Liver (tissue), 9 donors: ENCODE results near the gene TMPRSS9. TPM values are rescaled to one million over a fixed set of nuclear protein-coding genes. Genes with fewer than 3 reads are reported as not detected.
A peak's percentile ranks its signal among the peaks of the same experiment; 100 is the strongest.
"Not testable (repeated sequence)": the region's sequence is repeated elsewhere in the genome, so short reads cannot be mapped to it uniquely, and the experiment has no call there.

ENCODE experiments used
- DNase-seq: peaks from one replicate; pipeline ENCODE4 v3.0.0-alpha.2; 2017; ENCODE audit warnings: low spot score
- H3K27ac ChIP-seq, 2 donors: one replicate each; pipeline ENCODE4 v1.7.0; 2013; ENCODE audit warnings: inconsistent platforms in 2 of 2, low read length in 2 of 2, control low read depth in 1 of 2, low read depth in 1 of 2, mild to moderate bottlenecking in 1 of 2
- H3K27me3 ChIP-seq, 4 donors: one replicate each; pipeline versions ENCODE4 v1.6.1 to v1.7.0; 2013; ENCODE audit warnings: low read length in 3 of 4, inconsistent platforms in 1 of 4, mild to moderate bottlenecking in 1 of 4, moderate library complexity in 1 of 4; ENCODE audit not compliant: control insufficient read depth in 4 of 4, insufficient read depth in 4 of 4
- H3K36me3 ChIP-seq, 4 donors: one replicate each; pipeline versions ENCODE4 v1.6.1 to v1.7.0; 2013; ENCODE audit warnings: low read length in 3 of 4, mild to moderate bottlenecking in 3 of 4, low read depth in 1 of 4, moderate library complexity in 1 of 4; ENCODE audit not compliant: control insufficient read depth in 4 of 4, insufficient read depth in 3 of 4
- H3K4me1 ChIP-seq, 4 donors: one replicate each; pipeline versions ENCODE4 v1.6.1 to v1.7.0; 2013; ENCODE audit warnings: low read length in 3 of 4, mild to moderate bottlenecking in 3 of 4, moderate library complexity in 1 of 4; ENCODE audit not compliant: control insufficient read depth in 4 of 4, insufficient read depth in 4 of 4
- H3K4me3 ChIP-seq, 3 donors: one replicate each; pipeline versions ENCODE4 v1.6.1 to v1.7.0; 2013; ENCODE audit warnings: low read length in 3 of 3, control low read depth in 1 of 3, low read depth in 1 of 3, mild to moderate bottlenecking in 1 of 3
- H3K9ac ChIP-seq, 2 donors: one replicate each; pipeline ENCODE4 v1.7.0; 2013; ENCODE audit warnings: low read length in 2 of 2, mild to moderate bottlenecking in 2 of 2, moderate library complexity in 2 of 2, control low read depth in 1 of 2, low read depth in 1 of 2
- H3K9me3 ChIP-seq, 4 donors: one replicate each; pipeline versions ENCODE4 v1.6.1 to v1.7.0; 2013; ENCODE audit warnings: low read length in 3 of 4; ENCODE audit not compliant: control insufficient read depth in 4 of 4
- EGR1 ChIP-seq, 2 donors: IDR thresholded peaks; 2 replicates each; pipeline ENCODE4 v1.6.1; 2016 to 2018; ENCODE audit warnings: antibody characterized with exemption in 2 of 2, low read depth in 2 of 2
- FOXA1 ChIP-seq: IDR thresholded peaks from 2 replicates; pipeline ENCODE4 v1.6.1; 2016; ENCODE audit warnings: antibody characterized with exemption
- FOXA2 ChIP-seq: IDR thresholded peaks from 2 replicates; pipeline ENCODE4 v1.6.1; 2016; ENCODE audit warnings: antibody characterized with exemption
- GABPA ChIP-seq, 2 donors: IDR thresholded peaks in 1 of 2; conservative IDR thresholded peaks in 1 of 2; 2 replicates each; pipeline ENCODE4 v1.6.1; 2016; ENCODE audit warnings: antibody characterized with exemption in 2 of 2, mild to moderate bottlenecking in 1 of 2, moderate library complexity in 1 of 2
- HNF4A ChIP-seq, 2 donors: conservative IDR thresholded peaks; 2 replicates each; pipeline ENCODE4 v1.6.1; 2016; ENCODE audit warnings: antibody characterized with exemption in 2 of 2, mild to moderate bottlenecking in 2 of 2
- HNF4G ChIP-seq: IDR thresholded peaks from 2 replicates; pipeline ENCODE4 v1.6.1; 2016; ENCODE audit warnings: antibody characterized with exemption
- JUND ChIP-seq, 2 donors: IDR thresholded peaks; 2 replicates each; pipeline ENCODE4 v1.6.1; 2016; ENCODE audit warnings: antibody characterized with exemption in 2 of 2
- NR2F2 ChIP-seq: IDR thresholded peaks from 2 replicates; pipeline ENCODE4 v1.6.1; 2016; ENCODE audit warnings: antibody characterized with exemption
- RAD21 ChIP-seq, 2 donors: IDR thresholded peaks; 2 replicates each; pipeline ENCODE4 v1.6.1; 2016; ENCODE audit warnings: antibody characterized with exemption in 2 of 2, mild to moderate bottlenecking in 2 of 2
- RXRA ChIP-seq, 2 donors: IDR thresholded peaks; 2 replicates each; pipeline ENCODE4 v1.6.1; 2017 to 2018; ENCODE audit warnings: antibody characterized with exemption in 2 of 2, mild to moderate bottlenecking in 1 of 2
- SP1 ChIP-seq: IDR thresholded peaks from 2 replicates; pipeline ENCODE4 v1.6.1; 2018; ENCODE audit warnings: antibody characterized with exemption, mild to moderate bottlenecking
- TAF1 ChIP-seq: conservative IDR thresholded peaks from 2 replicates; pipeline ENCODE4 v1.6.1; 2016; ENCODE audit warnings: antibody characterized with exemption, mild to moderate bottlenecking
- YY1 ChIP-seq: IDR thresholded peaks from 2 replicates; pipeline ENCODE4 v1.6.1; 2016; ENCODE audit warnings: antibody characterized with exemption, mild to moderate bottlenecking
- WGBS: extraction: QIAGEN DNeasy Blood & Tissue Kit; methylation state at CpG from one replicate; pipeline ENCODE4 v1.1.7; 2013; 5-methylcytosine and 5-hydroxymethylcytosine counted together
- polyA plus RNA-seq, 2 donors: library from polyadenylated mRNA; stranded (reverse) in 1 of 2; unstranded in 1 of 2; fragments of 200-250 nt in 1 of 2; fragments of >200 nt in 1 of 2; fragmentation: Nextera tagmentation in 1 of 2; extraction: Ambion mirVana in 1 of 2; gene quantifications; one replicate each; pipeline versions ENCODE4 v1.2.1 to v1.2.3, GENCODE V29; 2013 to 2015
- total RNA-seq, 2 donors: library from RNA; depleted of rRNA; stranded (reverse); fragments of >200 nt; gene quantifications; one replicate each; pipeline ENCODE4 v1.2.3, GENCODE V29; 2014
- TF ChIP-seq, protein P1 (sequence below): IDR thresholded peaks from 2 replicates; pipeline ENCODE4 v1.6.1; 2016; ENCODE audit warnings: antibody characterized with exemption
- TF ChIP-seq, protein P2 (sequence below): IDR thresholded peaks from 2 replicates; pipeline ENCODE4 v1.6.1; 2016; ENCODE audit warnings: antibody characterized with exemption
- TF ChIP-seq, protein P3 (sequence below): IDR thresholded peaks from 2 replicates; pipeline ENCODE4 v1.6.1; 2016; ENCODE audit warnings: antibody characterized with exemption, mild to moderate bottlenecking
- TF ChIP-seq, protein P4 (sequence below): IDR thresholded peaks from 2 replicates; pipeline ENCODE4 v1.6.1; 2016; ENCODE audit warnings: antibody characterized with exemption
- TF ChIP-seq, protein P5 (sequence below): fragments of 150-350 bp; IDR thresholded peaks from 2 replicates; pipeline ENCODE4 v1.5.1; 2017; ENCODE audit warnings: improper control_type of control experiment, low read depth, low read length; ENCODE audit not compliant: missing input control
- donor health status: healthy.
- donor health status: healthy.
- donor health status: healthy.
- donor health status: healthy.
- donor health status: healthy.

The TMPRSS9 gene
- total and polyA plus RNA-seq, 4 donors: 0.39 to 24.8 (median 1.5) TPM

DNA sequence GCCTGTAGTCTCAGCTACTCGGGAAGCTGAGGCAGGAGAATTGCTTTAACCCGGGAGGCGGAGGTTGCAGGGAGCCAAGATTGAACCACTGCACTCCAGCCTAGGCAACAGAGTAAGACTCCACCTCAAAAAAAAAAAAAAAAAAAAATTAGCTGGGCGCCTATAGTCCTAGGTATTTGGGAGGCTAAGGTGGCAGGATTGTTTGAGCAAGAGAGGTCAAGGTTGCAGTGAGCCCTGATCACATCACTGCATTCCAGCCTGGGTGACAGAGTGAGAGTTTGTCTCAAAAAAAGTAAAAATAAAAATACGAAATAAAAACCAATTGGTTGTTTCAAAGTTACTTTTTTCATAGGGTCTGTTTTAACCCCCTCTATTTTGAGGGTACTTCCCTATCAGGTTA is 98.0 kb downstream of the TMPRSS9 start:
- no peak for DNase-seq
- TF ChIP-seq SP1 (peak; percentile 45), RXRA (IDR thresholded peaks at IDR 0.05) (peak; percentile 52 to 62), HNF4A (conservative IDR thresholded peaks at IDR 0.05) (peak; percentile 55 to 58), NR2F2 (peak; percentile 59), RAD21 (IDR thresholded peaks at IDR 0.05) (no peak), FOXA1 (no peak), JUND (IDR thresholded peaks at IDR 0.05) (no peak), GABPA (IDR thresholded peaks at IDR 0.05 in 1 of 2, conservative IDR thresholded peaks at IDR 0.05 in 1 of 2) (no peak), FOXA2 (no peak)
- Histone ChIP-seq H3K9me3 (no peaks in the 10 kb centered on the region), H3K4me1 (peaks cover 16 to 34% (median 26%) of the 10 kb centered on the region in 4 donors), H3K36me3 (no peaks in the 10 kb centered on the region), H3K27ac (no peak overlapping the region), H3K9ac (no peak overlapping the region), H3K27me3 (no peaks in the 10 kb centered on the region), H3K4me3 (no peak overlapping the region)
- WGBS: 54% methylated on average over 5 of the region's 5 CpGs

DNA sequence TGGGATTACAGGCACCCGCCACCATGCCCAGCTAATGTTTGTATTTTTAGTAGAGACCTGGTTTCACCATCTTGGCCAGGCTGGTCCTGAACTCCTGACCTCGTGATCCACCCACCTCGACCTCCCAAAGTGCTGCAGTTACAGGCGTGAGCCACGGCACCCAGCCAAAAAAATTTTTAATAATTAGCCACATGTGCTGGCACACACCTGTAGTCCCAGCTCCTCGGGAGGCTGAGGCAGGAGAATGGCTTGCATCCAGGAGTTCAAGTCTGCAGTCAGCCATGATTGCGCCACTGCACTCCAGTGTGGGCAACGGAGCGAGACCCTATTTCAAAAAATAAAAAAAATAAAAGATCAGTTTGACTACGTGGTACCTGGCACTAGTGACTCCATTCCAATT is 98.7 kb downstream of the TMPRSS9 start:
- TF ChIP-seq EGR1 (IDR thresholded peaks at IDR 0.05; ENCODE audit: low read depth in 2 of 2): peak in 1 of 2 donors; percentile 34
- TF ChIP-seq, protein P1, sequence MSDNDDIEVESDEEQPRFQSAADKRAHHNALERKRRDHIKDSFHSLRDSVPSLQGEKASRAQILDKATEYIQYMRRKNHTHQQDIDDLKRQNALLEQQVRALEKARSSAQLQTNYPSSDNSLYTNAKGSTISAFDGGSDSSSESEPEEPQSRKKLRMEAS: peak; percentile 14
- TF ChIP-seq HNF4A (conservative IDR thresholded peaks at IDR 0.05): peak in 1 of 2 donors; percentile 29
- peak in 1 of 2 donors; percentile 58 for TF ChIP-seq RXRA (IDR thresholded peaks at IDR 0.05)
- WGBS: 46% methylated on average over 10 of the region's 10 CpGs

DNA sequence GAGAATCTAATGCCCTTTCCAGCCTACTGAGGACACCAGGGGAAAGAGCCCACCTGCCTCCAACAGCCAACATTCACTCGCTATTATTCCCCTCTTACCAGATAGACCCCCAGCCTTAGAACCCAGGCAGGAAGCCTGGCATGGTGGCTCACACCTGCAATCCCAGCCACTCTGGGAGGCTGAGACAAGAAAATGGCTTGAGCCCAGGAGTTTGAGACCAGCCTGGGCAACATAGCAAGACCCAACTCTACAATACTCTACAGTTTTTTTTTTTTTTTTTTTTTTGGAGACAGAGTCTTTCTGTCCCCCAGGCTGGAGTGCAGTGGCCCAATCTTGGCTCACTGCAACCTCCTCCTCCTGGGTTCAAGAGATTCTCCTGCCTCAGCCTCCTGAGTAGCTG is 100.2 kb downstream of the TMPRSS9 start:
- H3K9ac ChIP-seq: no peak overlapping the region
- no peak overlapping the region for H3K4me3 ChIP-seq
- H3K27me3 ChIP-seq: no peaks in the 10 kb centered on the region
- H3K36me3 ChIP-seq: no peaks in the 10 kb centered on the region
- DNase-seq: no peak
- no peak overlapping the region for H3K27ac ChIP-seq
- 93% methylated on average over 1 of the region's 1 CpG for WGBS
- peaks cover 16 to 31% (median 25%) of the 10 kb centered on the region in 4 donors for H3K4me1 ChIP-seq
- TF ChIP-seq FOXA1 (no peak), HNF4A (conservative IDR thresholded peaks at IDR 0.05) (no peak), RAD21 (IDR thresholded peaks at IDR 0.05) (no peak), GABPA (IDR thresholded peaks at IDR 0.05 in 1 of 2, conservative IDR thresholded peaks at IDR 0.05 in 1 of 2) (no peak), YY1 (no peak), RXRA (IDR thresholded peaks at IDR 0.05) (no peak), JUND (IDR thresholded peaks at IDR 0.05) (no peak), TAF1 (no peak), HNF4G (no peak), FOXA2 (no peak), NR2F2 (no peak), EGR1 (IDR thresholded peaks at IDR 0.05; ENCODE audit: low read depth in 2 of 2) (no peak), SP1 (no peak)
- TF ChIP-seq, protein P1: no peak
- TF ChIP-seq, protein P2, sequence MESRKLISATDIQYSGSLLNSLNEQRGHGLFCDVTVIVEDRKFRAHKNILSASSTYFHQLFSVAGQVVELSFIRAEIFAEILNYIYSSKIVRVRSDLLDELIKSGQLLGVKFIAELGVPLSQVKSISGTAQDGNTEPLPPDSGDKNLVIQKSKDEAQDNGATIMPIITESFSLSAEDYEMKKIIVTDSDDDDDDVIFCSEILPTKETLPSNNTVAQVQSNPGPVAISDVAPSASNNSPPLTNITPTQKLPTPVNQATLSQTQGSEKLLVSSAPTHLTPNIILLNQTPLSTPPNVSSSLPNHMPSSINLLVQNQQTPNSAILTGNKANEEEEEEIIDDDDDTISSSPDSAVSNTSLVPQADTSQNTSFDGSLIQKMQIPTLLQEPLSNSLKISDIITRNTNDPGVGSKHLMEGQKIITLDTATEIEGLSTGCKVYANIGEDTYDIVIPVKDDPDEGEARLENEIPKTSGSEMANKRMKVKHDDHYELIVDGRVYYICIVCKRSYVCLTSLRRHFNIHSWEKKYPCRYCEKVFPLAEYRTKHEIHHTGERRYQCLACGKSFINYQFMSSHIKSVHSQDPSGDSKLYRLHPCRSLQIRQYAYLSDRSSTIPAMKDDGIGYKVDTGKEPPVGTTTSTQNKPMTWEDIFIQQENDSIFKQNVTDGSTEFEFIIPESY: no peak
- TF ChIP-seq, protein P3, sequence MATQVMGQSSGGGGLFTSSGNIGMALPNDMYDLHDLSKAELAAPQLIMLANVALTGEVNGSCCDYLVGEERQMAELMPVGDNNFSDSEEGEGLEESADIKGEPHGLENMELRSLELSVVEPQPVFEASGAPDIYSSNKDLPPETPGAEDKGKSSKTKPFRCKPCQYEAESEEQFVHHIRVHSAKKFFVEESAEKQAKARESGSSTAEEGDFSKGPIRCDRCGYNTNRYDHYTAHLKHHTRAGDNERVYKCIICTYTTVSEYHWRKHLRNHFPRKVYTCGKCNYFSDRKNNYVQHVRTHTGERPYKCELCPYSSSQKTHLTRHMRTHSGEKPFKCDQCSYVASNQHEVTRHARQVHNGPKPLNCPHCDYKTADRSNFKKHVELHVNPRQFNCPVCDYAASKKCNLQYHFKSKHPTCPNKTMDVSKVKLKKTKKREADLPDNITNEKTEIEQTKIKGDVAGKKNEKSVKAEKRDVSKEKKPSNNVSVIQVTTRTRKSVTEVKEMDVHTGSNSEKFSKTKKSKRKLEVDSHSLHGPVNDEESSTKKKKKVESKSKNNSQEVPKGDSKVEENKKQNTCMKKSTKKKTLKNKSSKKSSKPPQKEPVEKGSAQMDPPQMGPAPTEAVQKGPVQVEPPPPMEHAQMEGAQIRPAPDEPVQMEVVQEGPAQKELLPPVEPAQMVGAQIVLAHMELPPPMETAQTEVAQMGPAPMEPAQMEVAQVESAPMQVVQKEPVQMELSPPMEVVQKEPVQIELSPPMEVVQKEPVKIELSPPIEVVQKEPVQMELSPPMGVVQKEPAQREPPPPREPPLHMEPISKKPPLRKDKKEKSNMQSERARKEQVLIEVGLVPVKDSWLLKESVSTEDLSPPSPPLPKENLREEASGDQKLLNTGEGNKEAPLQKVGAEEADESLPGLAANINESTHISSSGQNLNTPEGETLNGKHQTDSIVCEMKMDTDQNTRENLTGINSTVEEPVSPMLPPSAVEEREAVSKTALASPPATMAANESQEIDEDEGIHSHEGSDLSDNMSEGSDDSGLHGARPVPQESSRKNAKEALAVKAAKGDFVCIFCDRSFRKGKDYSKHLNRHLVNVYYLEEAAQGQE: no peak
- TF ChIP-seq, protein P4, sequence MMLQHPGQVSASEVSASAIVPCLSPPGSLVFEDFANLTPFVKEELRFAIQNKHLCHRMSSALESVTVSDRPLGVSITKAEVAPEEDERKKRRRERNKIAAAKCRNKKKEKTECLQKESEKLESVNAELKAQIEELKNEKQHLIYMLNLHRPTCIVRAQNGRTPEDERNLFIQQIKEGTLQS: no peak
- TF ChIP-seq, protein P5, sequence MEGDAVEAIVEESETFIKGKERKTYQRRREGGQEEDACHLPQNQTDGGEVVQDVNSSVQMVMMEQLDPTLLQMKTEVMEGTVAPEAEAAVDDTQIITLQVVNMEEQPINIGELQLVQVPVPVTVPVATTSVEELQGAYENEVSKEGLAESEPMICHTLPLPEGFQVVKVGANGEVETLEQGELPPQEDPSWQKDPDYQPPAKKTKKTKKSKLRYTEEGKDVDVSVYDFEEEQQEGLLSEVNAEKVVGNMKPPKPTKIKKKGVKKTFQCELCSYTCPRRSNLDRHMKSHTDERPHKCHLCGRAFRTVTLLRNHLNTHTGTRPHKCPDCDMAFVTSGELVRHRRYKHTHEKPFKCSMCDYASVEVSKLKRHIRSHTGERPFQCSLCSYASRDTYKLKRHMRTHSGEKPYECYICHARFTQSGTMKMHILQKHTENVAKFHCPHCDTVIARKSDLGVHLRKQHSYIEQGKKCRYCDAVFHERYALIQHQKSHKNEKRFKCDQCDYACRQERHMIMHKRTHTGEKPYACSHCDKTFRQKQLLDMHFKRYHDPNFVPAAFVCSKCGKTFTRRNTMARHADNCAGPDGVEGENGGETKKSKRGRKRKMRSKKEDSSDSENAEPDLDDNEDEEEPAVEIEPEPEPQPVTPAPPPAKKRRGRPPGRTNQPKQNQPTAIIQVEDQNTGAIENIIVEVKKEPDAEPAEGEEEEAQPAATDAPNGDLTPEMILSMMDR: no peak
- H3K9me3 ChIP-seq: no peaks in the 10 kb centered on the region

More for the DNA sequence above, 98.7 kb downstream of the TMPRSS9 start:
- not testable (repeated sequence) for H3K36me3 ChIP-seq, H3K9me3 ChIP-seq, H3K9ac ChIP-seq, H3K27me3 ChIP-seq, H3K4me3 ChIP-seq, H3K27ac ChIP-seq, DNase-seq
- H3K4me1 ChIP-seq: peaks cover 16 to 34% (median 27%) of the 10 kb centered on the region in 4 donors
